Brain microvascular endothelial cell (primary cell): ENCODE measurements around the gene POLE2.
"Not testable (repeated sequence)": the region's sequence is repeated elsewhere in the genome, so short reads cannot be mapped to it uniquely, and the experiment has no call there.

Source experiments
- DNase-seq: peaks from one replicate; pipeline ENCODE4 v3.0.0-alpha.2; 2020
- H3K27ac ChIP-seq: fragments of 250-450 bp; sonication (Bioruptor Pico); 2 replicates; pipeline ENCODE4 v1.5.1; 2020; ENCODE audit warnings: mild to moderate bottlenecking, moderate library complexity
- H3K27me3 ChIP-seq: fragments of 250-450 bp; sonication (Bioruptor Pico); replicated peaks from 2 replicates; pipeline ENCODE4 v1.5.1; 2020; ENCODE audit warnings: mild to moderate bottlenecking
- H3K36me3 ChIP-seq: fragments of 250-450 bp; sonication (Bioruptor Pico); replicated peaks from 2 replicates; pipeline ENCODE4 v1.5.1; 2020; ENCODE audit warnings: mild to moderate bottlenecking
- H3K4me3 ChIP-seq: 2 replicates; pipeline ENCODE4 v1.5.1; 2011; ENCODE audit warnings: low read depth, mild to moderate bottlenecking, control low read depth, low read length, moderate library complexity
- in situ Hi-C: cut with HindIII; loops from 2 replicates; pipeline ENCODE4 v1.10.0; 2017; ENCODE audit warnings: low sequenced_read_pairs, low pct_ligation_motif_present
- TF ChIP-seq, protein P1 (sequence below): IDR thresholded peaks from 2 replicates; pipeline ENCODE4 v1.5.1; 2011; ENCODE audit warnings: low read depth, mild to moderate bottlenecking, moderate library complexity, low read length, control low read depth, inconsistent platforms; ENCODE audit errors: missing control alignments

Gene POLE2

DNA sequence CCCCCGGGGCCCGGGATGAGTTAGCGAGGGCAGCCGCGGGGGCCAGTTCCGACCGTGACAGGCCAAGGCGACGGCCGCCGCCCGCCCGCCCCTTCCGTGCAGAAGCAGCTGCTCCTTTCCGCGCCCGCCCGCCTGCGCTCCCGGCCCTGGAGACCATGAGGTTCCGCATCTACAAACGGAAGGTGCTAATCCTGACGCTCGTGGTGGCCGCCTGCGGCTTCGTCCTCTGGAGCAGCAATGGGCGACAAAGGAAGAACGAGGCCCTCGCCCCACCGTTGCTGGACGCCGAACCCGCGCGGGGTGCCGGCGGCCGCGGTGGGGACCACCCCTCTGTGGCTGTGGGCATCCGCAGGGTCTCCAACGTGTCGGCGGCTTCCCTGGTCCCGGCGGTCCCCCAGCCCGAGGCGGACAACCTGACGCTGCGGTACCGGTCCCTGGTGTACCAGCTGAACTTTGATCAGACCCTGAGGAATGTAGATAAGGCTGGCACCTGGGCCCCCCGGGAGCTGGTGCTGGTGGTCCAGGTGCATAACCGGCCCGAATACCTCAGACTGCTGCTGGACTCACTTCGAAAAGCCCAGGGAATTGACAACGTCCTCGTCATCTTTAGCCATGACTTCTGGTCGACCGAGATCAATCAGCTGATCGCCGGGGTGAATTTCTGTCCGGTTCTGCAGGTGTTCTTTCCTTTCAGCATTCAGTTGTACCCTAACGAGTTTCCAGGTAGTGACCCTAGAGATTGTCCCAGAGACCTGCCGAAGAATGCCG, 66.7 kb downstream of the POLE2 start:
- Histone ChIP-seq H3K4me3 (peak overlapping the region; percentile 88), H3K27ac (peak overlapping the region; percentile 94), H3K36me3 (peaks cover 17% of the 10 kb centered on the region), H3K27me3 (no peaks in the 10 kb centered on the region)
- in situ Hi-C loops, result no loop called here
- TF ChIP-seq, protein P1, sequence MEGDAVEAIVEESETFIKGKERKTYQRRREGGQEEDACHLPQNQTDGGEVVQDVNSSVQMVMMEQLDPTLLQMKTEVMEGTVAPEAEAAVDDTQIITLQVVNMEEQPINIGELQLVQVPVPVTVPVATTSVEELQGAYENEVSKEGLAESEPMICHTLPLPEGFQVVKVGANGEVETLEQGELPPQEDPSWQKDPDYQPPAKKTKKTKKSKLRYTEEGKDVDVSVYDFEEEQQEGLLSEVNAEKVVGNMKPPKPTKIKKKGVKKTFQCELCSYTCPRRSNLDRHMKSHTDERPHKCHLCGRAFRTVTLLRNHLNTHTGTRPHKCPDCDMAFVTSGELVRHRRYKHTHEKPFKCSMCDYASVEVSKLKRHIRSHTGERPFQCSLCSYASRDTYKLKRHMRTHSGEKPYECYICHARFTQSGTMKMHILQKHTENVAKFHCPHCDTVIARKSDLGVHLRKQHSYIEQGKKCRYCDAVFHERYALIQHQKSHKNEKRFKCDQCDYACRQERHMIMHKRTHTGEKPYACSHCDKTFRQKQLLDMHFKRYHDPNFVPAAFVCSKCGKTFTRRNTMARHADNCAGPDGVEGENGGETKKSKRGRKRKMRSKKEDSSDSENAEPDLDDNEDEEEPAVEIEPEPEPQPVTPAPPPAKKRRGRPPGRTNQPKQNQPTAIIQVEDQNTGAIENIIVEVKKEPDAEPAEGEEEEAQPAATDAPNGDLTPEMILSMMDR, result no peak
- peak; percentile 60 for DNase-seq

DNA sequence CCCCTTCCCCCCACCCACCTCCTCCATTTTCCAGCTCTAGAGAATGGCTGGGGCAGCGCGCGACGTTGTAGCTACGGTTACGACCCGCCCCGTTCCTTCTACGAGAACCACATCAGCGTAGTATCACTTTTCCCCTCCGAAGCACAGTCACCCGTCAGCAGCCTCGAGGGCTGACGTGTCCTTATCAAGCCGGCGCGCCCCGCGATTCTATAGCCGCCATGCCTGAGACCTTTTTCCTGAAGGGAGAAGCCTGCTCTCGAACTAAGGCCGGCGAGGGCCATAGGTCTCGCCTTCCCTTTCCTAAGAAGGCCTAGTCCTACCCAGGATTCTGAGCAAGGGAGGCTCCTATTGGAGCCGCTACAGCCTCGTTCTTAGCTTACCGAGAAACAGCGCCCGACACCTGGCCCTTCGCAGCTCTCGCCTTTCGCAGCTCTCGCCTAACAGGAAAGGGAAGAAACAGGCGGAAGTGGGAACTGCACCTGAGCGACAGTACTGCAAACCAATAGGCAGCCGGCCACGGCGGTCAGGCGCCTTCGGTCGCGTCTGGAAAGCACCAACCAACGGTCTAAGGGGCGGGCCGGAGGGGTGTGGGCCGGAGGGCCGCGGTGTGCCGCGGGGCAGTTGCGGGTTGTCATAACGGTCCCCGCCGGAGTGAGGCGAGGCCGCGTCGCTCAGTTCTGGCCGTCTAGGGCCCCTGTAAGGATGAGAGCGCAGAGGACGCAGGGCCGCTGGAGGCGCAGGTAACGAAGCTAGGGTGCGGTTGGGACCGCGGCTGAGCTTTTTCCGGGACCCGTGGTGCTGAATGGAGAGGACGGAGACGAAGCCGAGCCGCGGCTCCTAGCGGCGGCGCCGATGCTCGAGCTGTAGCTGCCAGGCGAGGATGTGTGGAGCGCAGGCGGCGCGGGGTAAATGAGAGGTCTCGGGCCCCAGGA, 67.6 kb downstream of the POLE2 start, which contains the start of the genes MGAT2 and RPL36AL:
Gene MGAT2, plus strand, starts transcription at position 618 of the 932 bp plus-strand sequence. CDS start 470 bp downstream, outside the sequence.
Gene RPL36AL, minus strand, starts transcription at position 445 of the 932 bp plus-strand sequence. CDS start 1,522 bp downstream, outside the sequence.
- Histone ChIP-seq H3K27me3 (no peaks in the 10 kb centered on the region), H3K27ac (peak within 1 kb of the TSS; percentile 94), H3K4me3 (peak within 1 kb of the TSS; percentile 88), H3K36me3 (peaks cover 14% of the 10 kb centered on the region)
- peak; percentile 99 for DNase-seq
- TF ChIP-seq, protein P1, result peak; percentile 56
- in situ Hi-C loops, result no loop called here

DNA sequence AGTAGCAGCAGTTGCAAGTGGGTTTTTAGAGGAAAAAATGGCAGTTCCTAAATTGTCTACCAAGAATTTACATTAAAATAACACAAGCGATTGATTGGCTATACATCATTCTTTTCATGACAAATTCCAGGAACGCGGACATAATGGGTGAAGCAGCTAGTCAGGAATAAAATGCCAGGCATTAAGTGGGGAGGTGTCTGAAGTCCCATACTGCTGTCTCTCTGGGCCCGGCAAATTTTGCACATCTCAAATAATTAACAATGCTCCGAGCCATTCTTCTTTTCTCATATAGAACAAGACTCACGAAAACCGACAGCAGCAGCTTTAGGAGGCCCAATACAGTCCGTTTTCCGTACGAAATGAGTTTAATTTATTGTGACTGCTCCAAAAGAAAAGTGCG, 68.3 kb downstream of the POLE2 start:
- no peak for DNase-seq
- Histone ChIP-seq H3K27ac (peak overlapping the region; percentile 94), H3K4me3 (peak overlapping the region; percentile 88), H3K27me3 (no peaks in the 10 kb centered on the region), H3K36me3 (peaks cover 14% of the 10 kb centered on the region)
- in situ Hi-C loops, result no loop called here
- TF ChIP-seq, protein P1, result no peak

DNA sequence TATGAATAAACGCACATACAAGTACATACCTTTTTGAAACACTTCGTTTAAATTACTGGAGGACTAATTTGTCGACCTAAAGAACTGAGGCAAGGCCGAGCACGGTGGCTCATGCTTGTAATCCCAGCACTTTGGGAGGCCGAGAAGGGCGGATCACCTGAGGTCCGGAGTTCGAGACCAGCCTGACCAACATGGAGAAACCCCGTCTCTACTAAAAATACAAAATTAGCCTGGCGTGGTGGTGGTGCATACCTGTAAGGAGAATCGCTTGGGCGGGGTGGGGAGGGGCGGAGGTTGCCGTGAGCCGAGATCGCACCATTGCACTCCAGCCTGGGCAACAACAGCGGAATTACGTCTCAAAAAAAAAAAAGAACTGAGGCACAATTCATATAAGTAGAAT, 68.7 kb downstream of the POLE2 start:
- H3K27ac ChIP-seq, DNase-seq, in situ Hi-C loops, H3K27me3 ChIP-seq: not testable (repeated sequence)
- Histone ChIP-seq H3K36me3 (peaks cover 14% of the 10 kb centered on the region), H3K4me3 (peak overlapping the region; percentile 88)

DNA sequence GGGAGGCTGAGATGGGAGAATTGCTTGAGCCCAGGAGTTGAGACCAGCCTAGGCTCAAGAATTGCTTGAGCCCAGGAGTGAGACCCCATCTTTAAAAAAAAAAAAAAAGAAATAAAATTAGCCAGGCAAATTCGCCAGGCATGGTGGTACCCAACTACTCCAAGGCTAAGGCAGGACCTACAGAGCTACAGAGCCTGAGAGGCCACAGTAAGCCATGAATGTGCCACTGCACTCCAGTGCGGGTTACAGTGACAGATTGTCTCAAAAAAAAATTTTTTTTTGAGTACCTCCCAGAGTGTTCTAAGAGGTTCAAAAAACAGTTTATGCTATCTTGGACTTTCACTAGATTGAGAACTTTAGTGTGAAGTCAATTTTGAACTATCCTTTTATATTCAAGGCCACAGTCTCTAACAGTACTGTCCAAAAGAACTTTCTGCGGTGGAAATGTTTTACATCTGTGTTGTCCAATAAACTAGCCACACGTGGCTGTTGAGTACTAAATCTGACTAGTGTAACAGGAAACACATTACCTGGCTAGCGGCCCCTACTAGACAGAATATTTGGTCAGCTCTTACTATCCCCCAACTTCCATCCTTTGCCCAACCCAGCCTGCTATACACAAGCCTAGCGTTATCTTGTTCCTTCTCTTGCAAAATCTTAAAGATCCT, 70.0 kb downstream of the POLE2 start:
- Histone ChIP-seq H3K27me3 (no peaks in the 10 kb centered on the region), H3K27ac (no peak overlapping the region), H3K36me3 (peaks cover 14% of the 10 kb centered on the region), H3K4me3 (no peak overlapping the region)
- DNase-seq, result no peak
- in situ Hi-C loops, result no loop called here
- TF ChIP-seq, protein P1, result no peak
